Pons (tissue), 1 donor: ENCODE measurements around the gene OPN1MW.
"Not testable (repeated sequence)": the region's sequence is repeated elsewhere in the genome, so short reads cannot be mapped to it uniquely, and the experiment has no call there.

Experiments
- DNase-seq: peaks from one replicate; pipeline ENCODE4 v3.0.0-alpha.2; 2016; ENCODE audit warnings: low spot score

Gene OPN1MW

DNA sequence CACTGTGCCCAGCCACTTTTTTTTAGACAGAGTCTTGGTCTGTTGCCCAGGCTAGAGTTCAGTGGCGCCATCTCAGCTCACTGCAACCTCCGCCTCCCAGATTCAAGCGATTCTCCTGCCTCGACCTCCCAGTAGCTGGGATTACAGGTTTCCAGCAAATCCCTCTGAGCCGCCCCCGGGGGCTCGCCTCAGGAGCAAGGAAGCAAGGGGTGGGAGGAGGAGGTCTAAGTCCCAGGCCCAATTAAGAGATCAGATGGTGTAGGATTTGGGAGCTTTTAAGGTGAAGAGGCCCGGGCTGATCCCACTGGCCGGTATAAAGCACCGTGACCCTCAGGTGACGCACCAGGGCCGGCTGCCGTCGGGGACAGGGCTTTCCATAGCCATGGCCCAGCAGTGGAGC lies at the start of gene OPN1MW:
TSS of gene OPN1MW (plus strand) at position 301 of the 400 bp plus-strand sequence. CDS start at position 383, 82 bp downstream.
- DNase-seq, result not testable (repeated sequence)

DNA sequence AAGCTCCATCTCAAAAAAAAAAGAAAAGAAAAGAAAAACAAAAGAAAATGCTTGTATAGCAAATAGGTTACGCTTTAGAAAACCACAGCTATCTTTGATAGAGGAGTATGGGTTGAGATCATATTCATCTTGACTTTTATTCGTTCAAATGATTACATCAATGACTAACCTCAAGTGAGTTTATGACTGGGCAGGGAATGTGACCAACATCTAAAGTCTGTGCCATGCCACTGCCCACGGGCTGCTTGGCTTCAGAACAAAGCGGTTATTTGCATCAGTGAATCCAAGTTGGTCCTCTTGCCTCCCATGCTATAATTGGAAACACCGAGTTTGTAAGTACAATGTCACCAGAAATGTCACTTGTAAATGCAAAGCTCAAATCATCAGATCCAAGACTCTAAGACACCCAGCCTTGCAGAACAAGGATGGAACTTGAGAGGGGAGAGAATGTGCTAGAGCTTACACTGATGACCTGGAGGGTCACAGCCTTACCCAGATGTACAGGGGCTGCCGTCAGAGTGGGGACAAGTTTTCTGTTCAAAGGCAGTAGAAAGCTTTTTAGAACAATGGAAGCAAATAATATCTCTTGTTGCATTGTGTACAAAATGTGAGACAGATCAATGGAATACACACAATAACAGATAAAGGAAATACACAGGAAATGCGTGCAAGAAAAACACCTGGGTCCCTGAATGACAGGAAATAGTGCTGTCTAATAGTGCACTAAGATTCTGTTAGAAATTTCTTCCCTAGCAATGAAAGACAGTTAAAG lies 46.8 kb upstream of the OPN1MW start:
- no peak for DNase-seq

DNA sequence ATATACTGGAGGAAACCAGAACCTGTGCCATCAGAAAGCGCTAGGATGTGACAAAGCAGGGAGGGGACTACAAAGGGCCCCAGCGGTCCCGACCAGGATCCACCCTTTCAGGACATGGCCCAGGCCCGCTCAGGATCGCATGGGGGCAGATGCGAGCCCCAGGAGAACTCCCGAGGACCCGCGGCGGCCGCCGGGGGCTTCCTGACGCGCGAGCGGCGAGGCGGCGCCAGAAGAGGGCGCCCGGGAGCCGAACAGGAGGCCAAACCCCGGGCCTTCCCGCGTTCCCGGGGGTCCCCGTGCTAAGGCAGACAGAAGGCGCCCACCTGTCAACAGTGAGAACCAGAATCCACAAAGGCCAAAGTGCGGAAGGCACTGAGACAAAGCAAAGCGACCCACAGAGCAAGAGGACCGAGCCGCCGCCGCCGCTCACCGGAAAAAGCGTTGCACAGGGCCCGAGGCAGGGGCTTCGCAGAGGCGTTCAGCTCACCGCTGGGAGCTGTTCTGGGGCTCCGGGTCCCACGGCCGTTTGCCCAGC lies 45.7 kb upstream of the OPN1MW start:
- DNase-seq, result peak; percentile 2

DNA sequence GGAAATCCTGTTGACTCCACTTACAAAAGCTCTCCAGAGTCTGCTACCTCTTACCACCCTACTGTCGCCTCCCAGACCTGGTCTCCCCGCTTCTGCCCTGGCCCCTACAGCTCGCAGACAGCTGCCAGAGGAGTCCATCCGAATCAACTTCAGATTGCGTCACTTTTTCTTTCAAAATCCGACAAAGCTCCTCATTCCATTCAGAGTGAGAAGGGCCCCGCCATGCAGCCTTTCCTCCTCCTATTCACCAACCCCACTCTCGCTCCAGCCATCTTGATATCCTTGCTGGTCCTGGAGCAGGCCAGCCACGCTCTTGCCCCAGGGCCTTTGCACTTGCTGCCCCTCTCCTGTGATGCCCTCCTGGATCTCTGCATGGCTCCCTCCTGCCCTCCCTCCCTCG lies 43.5 kb upstream of the OPN1MW start:
- DNase-seq, result no peak

DNA sequence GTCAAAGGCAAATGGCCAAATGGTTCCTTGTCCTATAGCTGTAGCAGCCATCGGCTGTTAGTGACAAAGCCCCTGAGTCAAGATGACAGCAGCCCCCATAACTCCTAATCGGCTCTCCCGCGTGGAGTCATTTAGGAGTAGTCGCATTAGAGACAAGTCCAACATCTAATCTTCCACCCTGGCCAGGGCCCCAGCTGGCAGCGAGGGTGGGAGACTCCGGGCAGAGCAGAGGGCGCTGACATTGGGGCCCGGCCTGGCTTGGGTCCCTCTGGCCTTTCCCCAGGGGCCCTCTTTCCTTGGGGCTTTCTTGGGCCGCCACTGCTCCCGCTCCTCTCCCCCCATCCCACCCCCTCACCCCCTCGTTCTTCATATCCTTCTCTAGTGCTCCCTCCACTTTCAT lies 42.2 kb upstream of the OPN1MW start:
- no peak for DNase-seq

DNA sequence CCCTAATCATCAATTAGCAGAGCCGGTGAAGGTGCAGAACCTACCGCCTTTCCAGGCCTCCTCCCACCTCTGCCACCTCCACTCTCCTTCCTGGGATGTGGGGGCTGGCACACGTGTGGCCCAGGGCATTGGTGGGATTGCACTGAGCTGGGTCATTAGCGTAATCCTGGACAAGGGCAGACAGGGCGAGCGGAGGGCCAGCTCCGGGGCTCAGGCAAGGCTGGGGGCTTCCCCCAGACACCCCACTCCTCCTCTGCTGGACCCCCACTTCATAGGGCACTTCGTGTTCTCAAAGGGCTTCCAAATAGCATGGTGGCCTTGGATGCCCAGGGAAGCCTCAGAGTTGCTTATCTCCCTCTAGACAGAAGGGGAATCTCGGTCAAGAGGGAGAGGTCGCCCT lies 41.7 kb upstream of the OPN1MW start:
- DNase-seq, result no peak

DNA sequence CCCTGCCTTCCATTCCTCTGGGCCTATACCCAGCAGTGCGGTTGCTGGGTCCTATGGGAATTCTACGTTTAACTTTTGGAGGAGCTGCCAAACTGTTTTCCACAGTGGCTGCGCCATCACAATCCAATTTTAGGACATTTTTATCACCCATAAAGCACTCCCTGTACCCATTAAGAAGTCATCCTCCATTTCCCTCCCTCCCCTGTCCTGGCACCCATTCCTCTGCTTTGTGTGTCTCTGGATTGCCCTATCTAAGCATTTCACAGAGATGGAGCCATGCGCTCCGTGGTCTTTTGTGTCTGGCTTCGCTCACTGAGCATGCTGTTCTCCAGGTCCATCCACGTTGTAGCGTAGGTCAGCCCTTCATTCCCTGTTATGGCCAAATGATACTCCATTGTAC lies 40.0 kb upstream of the OPN1MW start:
- DNase-seq, result no peak

DNA sequence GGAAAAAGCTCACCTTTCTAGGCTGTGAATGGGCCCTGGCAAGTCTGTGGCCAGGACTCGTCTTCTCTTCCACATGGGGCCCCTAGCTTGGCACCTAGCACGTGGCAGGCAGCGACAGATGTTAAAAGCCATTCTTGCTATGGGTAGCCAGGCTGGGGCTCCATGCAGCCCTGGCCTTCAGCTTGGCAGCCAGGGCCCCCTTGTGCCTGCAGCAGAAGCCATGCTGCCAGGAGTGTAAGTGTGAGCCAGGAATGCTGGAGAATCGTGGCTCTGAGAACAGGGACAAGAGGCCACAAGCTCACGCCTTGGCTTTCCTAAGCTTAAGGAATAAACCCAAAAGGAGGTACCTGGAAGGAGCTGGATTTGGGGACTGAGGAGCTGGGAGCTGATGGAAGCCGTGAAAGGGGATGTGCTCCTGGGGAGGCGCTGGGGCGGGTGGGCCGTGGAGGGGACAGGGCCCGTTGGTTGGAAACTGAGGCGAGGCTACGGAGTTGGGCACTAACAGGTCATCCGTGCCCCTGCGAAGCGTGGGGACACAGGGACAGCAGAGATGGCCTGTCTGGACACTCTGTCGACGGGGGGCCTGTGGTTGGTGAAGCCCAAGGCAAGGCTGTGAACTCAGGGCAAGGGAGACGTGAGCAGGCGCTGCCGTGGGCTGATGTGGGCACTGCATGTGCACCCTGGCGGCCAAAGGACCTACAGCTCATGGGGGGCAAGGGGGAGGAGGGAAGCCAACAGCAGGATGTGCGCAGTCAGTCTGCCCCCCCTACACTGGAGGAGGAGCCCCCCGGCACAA lies 39.2 kb upstream of the OPN1MW start:
- DNase-seq, result no peak

DNA sequence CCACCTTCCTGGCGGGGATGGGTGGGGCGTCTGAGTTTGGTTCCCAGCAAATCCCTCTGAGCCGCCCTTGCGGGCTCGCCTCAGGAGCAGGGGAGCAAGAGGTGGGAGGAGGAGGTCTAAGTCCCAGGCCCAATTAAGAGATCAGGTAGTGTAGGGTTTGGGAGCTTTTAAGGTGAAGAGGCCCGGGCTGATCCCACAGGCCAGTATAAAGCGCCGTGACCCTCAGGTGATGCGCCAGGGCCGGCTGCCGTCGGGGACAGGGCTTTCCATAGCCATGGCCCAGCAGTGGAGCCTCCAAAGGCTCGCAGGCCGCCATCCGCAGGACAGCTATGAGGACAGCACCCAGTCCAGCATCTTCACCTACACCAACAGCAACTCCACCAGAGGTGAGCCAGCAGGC lies 38.4 kb upstream of the OPN1MW start, which contains the start of gene OPN1LW:
TSS of gene OPN1LW (plus strand) at position 234 of the 400 bp plus-strand sequence. CDS start at position 275, 41 bp downstream.
- DNase-seq, result not testable (repeated sequence)

DNA sequence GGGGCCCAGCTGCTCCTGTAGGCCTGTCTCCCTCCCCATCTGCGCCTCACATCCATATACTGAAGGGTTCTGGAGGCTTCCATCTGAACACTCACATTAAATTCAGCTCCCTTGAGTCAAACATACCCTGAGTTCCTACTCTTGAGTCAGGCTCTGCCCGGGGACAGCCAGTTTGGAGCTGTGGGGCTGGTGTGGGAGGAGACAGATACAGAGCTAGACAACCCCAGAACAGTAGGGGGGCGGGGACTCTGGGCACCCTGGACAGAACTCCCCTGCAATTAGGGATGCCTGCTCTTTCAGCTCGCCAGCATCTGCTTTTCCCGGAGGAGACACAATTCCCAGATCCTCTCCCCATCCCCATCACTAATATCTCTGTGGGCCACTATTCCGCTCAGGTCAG lies 31.4 kb upstream of the OPN1MW start:
- not testable (repeated sequence) for DNase-seq

DNA sequence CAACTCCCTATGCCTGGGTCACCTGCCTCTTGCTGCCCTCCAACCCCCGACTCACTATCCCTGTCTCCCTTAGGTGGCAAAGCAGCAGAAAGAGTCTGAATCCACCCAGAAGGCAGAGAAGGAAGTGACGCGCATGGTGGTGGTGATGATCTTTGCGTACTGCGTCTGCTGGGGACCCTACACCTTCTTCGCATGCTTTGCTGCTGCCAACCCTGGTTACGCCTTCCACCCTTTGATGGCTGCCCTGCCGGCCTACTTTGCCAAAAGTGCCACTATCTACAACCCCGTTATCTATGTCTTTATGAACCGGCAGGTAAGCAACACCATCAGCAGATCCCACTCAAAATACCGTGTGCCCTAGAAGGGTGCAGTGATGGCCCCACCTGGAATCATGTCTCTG lies 26.2 kb upstream of the OPN1MW start:
- DNase-seq, result not testable (repeated sequence)

DNA sequence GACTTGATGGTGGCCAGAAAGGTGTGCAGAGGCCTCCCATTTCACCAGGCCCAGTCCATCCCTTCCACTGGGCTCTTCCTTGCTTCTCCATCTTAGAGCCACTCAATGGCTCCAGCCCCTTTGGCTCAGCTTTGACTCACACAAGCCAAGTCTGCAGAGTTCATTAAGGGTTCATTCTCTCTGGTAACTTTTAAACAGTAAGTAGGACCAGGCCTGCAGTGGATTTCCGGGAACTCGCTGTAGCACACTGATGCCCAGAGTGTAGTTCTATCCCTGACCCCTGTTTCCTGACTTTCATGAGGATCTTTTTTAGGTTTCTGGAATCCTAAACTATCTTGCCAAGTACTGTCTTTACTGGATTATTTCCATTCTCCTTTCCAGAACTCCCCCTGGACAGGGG lies 25.2 kb upstream of the OPN1MW start:
- DNase-seq, result not testable (repeated sequence)

DNA sequence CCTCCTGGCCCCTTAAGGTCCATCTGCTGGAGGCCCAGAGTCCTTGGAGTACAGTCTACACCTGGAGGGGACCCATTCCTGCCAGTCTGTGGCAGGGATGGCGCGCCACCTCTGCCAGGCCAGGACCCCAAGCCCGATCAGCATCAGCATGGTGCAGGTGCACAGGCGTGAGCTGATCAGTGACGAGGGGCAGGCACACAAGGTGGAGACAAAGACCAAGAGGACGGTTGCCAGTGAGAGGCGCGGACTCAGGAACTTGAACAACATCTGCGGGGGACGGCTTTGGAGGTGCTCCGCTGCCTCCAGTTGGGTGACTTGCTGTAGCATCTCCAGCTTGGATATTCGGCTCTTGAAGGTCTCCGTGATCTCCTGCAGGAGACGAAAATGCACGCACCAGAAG lies 23.1 kb upstream of the OPN1MW start:
- DNase-seq, result not testable (repeated sequence)

DNA sequence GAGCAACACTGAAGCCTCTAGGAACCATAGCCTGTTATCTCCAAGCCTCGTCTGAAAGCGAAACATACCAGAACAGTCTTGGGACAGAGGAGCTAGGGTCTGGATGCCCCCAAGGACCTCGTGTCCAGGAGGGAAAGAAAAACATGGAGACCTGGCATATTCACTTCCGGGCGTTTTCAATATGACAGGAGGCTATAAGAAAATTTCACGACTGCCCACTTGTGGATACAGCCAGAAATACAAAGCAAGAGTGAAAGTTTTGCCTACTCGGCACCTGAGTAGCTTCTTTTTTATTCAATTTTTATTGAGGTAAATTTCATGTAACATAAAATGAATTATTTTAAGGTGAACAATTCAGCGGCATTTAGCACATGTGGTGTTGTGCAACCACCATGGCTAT lies 17.5 kb upstream of the OPN1MW start:
- DNase-seq, result not testable (repeated sequence)

DNA sequence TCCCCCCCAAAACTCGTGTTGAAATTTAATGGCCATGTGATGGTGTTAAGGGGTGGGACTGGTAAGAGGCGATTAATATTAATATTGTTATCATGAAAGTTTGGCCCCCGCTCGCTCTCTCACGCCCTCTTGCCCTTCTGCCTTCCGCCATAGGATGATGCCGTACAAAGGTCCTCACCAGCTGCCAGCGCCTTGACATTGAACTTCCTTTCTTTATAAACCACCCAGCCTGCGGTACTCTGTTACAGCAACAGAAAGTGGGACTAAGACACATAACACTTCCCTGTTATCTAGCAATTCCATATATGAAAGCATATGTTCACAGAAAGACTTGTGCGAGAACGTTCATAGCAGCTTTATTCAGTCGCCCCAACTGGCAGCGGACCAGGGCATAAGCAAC lies 14.0 kb upstream of the OPN1MW start:
- not testable (repeated sequence) for DNase-seq

DNA sequence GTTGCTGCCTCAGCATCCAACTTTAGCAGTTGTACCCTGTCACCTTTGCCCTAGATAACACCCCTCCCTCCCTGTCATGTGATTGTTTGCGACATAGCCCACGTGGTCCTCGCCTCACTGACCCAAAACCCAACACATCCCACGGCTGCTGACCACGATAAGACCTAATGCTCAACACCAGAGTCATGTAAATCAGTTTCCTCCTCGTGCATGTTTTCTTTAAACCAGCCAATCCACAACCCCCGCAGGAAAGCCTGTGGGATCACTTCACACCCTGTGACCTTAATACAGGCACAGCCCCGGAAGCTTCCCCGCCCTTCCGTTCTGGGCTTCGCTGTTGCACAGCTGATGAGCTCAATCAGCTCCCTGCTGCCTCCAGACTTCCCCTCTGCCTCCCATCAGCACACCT lies 9.9 kb upstream of the OPN1MW start:
- not testable (repeated sequence) for DNase-seq

DNA sequence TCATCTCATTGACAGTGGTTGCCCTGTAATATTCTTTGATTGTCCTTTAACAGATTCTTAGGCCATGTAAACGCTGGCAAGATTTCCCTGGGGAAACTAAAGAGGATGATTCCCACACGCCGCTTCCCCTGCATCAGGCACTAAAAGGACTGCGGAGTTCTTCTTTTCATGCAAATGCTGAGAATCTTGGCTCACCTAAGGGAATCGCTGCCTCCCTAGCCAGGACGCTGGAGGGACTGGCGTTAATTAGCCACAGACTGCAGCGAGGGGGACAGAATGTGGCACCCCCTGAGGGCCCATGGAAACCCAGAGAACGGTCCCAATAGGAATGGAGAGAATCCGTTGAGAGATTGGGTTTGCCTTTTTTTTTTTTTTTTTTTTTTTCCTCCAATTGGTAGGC lies 8.0 kb upstream of the OPN1MW start:
- DNase-seq, result not testable (repeated sequence)

DNA sequence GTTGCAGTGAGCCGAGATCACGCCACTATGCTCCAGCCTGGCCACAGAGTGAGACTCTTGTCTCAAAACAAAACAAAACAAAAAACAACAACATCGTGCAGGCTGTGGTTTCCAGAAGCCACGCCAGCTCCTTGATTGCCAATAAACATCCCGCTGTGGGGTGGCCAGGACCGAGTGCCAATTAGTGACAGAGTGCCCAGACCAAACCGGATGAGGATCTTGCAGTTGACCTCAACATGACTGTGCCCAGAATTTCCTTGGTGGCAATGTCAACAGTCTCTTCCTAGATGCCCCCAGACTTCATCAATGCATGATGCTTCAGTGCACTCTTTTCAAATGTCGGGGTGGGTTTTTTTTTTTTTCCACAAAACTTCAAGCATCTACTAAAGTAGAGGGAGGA lies 1.4 kb downstream of the OPN1MW start:
- not testable (repeated sequence) for DNase-seq

DNA sequence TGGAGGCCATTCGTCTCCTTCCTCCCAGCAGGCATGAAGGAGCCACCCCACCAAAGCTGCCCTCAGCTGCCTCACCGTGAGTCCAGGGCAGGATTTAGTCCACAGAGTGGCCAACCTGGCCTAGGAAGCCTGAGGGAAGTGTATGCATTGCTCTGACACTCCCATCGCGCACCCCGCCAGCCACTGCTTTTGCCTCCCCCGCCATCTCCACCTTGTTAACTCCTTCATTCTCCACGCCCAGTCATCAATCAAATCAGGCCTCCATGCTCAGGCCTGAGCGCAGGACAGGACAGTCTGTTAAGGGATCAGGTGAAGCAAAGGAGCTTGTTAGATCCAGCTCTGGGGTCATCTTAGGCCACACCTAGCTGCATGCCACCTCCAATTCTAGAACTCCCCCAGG lies 10.4 kb downstream of the OPN1MW start:
- not testable (repeated sequence) for DNase-seq

DNA sequence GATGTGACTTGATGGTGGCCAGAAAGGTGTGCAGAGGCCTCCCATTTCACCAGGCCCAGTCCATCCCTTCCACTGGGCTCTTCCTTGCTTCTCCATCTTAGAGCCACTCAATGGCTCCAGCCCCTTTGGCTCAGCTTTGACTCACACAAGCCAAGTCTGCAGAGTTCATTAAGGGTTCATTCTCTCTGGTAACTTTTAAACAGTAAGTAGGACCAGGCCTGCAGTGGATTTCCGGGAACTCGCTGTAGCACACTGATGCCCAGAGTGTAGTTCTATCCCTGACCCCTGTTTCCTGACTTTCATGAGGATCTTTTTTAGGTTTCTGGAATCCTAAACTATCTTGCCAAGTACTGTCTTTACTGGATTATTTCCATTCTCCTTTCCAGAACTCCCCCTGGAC lies 11.9 kb downstream of the OPN1MW start:
- DNase-seq, result not testable (repeated sequence)

DNA sequence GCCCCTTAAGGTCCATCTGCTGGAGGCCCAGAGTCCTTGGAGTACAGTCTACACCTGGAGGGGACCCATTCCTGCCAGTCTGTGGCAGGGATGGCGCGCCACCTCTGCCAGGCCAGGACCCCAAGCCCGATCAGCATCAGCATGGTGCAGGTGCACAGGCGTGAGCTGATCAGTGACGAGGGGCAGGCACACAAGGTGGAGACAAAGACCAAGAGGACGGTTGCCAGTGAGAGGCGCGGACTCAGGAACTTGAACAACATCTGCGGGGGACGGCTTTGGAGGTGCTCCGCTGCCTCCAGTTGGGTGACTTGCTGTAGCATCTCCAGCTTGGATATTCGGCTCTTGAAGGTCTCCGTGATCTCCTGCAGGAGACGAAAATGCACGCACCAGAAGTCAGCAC lies 14.1 kb downstream of the OPN1MW start:
- not testable (repeated sequence) for DNase-seq

DNA sequence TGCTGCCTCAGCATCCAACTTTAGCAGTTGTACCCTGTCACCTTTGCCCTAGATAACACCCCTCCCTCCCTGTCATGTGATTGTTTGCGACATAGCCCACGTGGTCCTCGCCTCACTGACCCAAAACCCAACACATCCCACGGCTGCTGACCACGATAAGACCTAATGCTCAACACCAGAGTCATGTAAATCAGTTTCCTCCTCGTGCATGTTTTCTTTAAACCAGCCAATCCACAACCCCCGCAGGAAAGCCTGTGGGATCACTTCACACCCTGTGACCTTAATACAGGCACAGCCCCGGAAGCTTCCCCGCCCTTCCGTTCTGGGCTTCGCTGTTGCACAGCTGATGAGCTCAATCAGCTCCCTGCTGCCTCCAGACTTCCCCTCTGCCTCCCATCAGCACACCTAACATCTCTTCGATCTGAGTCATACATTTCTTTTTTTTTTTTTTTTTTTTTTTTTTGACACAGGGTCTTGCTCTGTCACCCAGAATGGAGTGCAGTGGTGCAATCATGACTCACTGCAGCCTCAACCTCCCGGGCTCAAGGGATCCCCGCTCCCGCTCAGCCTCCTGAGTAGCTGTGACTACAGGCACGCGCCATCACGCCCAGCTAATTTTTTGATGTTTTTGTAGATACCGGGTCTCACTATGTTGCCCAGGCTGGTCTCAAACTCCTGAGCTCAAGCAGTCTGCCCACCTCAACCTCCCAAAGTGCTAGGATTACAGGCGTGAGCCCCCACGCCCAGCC lies 27.4 kb downstream of the OPN1MW start:
- not testable (repeated sequence) for DNase-seq
